PC-3 (cell line): Measurements from ENCODE around the gene SLC35F5.

Experiments
- EZH2 ChIP-seq: fragments of 300-600 bp; sonication (generic); IDR thresholded peaks from one replicate; pipeline ENCODE4 v1.6.1; 2017; ENCODE audit warnings: antibody characterized with exemption, mild to moderate bottlenecking, low read length; ENCODE audit not compliant: unreplicated experiment
- EZH2phosphoT487 ChIP-seq: fragments of 300-600 bp; sonication (generic); IDR thresholded peaks from 2 replicates; pipeline ENCODE4 v1.6.1; 2018; ENCODE audit warnings: mild to moderate bottlenecking, antibody characterized with exemption, low read length, borderline replicate concordance
- TF ChIP-seq, protein P1 (sequence below): fragments of 300-600 bp; sonication (generic); conservative IDR thresholded peaks from 2 replicates; pipeline ENCODE4 v1.5.1; 2017; ENCODE audit warnings: antibody characterized with exemption, low read depth, mild to moderate bottlenecking, low read length

GRCh38 chr2:113755835-113756354, 547 bp downstream of the SLC35F5 start:
- TF ChIP-seq EZH2 (no peak), EZH2phosphoT487 (no peak)
- TF ChIP-seq, protein P1, sequence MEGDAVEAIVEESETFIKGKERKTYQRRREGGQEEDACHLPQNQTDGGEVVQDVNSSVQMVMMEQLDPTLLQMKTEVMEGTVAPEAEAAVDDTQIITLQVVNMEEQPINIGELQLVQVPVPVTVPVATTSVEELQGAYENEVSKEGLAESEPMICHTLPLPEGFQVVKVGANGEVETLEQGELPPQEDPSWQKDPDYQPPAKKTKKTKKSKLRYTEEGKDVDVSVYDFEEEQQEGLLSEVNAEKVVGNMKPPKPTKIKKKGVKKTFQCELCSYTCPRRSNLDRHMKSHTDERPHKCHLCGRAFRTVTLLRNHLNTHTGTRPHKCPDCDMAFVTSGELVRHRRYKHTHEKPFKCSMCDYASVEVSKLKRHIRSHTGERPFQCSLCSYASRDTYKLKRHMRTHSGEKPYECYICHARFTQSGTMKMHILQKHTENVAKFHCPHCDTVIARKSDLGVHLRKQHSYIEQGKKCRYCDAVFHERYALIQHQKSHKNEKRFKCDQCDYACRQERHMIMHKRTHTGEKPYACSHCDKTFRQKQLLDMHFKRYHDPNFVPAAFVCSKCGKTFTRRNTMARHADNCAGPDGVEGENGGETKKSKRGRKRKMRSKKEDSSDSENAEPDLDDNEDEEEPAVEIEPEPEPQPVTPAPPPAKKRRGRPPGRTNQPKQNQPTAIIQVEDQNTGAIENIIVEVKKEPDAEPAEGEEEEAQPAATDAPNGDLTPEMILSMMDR, result no peak
